Stimulated activated CD8-positive, alpha-beta memory T cell treated with anti-CD3 and anti-CD28 coated beads, Interleukin-12 subunit alpha, Interleukin-12 subunit beta, amount 100 ng/mL, for 24 hours (primary cell): ENCODE results near the gene NT5DC4.

Source experiments
- DNase-seq: peaks from one replicate; pipeline ENCODE4 v3.0.0-alpha.2; 2020; ENCODE audit errors: extremely low read depth

The NT5DC4 gene

DNA sequence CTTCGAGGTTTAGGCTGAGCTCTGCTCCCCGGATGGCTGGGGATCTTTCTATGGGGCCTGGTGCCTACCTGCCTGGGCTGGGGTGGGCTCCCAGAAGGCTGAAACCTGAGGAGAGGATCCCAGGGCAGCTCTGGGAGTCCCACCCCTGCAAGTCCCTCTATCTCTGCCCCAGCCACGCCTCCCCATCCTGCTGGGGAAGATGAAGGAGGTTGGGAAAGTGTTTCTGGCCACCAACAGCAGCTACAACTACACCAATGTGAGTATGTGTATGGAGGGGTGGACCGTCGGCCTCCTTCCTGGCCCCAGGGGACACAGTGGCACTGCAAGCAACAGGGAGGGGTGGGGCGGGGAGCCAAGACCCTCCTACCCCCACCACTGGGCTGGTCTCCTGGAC, 2.7 kb downstream of the NT5DC4 start:
- no peak for DNase-seq

DNA sequence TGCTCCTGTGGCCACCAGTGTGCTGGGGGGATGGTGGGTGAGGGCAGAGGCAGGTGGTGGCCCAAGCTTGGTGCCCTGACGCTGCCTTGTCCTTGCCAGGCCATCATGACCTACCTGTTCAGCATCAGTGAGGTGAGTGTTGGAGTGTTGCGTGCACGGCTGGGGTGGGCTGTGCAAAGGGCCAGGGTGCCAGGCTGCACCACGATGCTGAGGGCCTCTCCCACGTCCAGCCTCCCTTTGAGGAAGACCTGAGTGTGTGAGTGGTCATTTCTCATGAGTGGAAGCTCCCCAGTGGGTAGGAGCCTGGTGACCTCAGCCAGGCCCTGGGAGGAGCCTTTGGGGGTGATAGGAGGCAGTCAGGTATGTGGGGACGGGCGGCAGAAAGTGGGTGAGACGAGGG, 3.2 kb downstream of the NT5DC4 start:
- DNase-seq: no peak

DNA sequence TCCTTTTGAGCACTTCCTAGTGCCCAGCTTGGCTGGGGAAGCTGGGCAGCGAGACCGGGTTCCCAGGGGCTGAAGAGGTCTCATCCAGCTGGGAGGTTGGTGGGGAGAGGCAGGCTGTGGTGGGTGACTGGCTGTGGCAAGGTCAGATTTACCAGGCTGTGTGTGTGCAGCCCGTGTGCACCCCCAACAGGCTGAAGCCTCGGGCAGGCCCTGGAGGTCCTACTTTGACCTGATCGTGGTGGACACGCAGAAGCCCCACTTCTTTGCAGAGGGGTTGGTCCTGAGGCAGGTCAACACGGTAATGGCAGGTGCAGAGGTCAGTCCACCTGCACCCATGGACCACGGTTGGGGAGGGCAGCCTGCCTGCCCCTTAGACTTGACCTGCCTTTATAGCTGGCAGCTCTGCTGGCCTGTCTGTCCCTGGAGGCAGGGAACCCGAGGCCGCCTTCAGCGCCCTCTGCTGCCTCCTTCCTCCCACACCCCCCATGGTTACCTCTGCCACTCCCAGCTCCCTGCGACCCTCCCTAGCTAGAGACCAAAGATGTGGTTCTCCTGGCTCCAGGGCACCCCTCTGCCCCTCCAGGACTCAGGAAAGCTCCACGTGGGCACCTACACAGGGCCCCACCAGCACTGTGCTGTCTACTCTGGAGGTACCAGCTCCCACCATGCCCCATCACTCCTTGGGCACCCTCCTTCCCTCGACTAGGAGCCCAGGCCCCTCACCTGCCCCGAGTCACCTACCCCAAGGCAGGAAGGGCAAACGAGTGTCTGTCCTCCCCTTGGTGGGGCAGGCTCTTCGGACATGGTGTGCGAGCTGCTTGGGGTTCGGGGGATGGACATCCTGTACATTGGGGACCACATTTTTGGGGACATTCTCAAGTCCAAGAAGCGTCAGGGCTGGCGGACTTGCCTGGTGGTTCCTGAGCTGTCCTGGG, 4.0 kb downstream of the NT5DC4 start:
- DNase-seq: no peak

DNA sequence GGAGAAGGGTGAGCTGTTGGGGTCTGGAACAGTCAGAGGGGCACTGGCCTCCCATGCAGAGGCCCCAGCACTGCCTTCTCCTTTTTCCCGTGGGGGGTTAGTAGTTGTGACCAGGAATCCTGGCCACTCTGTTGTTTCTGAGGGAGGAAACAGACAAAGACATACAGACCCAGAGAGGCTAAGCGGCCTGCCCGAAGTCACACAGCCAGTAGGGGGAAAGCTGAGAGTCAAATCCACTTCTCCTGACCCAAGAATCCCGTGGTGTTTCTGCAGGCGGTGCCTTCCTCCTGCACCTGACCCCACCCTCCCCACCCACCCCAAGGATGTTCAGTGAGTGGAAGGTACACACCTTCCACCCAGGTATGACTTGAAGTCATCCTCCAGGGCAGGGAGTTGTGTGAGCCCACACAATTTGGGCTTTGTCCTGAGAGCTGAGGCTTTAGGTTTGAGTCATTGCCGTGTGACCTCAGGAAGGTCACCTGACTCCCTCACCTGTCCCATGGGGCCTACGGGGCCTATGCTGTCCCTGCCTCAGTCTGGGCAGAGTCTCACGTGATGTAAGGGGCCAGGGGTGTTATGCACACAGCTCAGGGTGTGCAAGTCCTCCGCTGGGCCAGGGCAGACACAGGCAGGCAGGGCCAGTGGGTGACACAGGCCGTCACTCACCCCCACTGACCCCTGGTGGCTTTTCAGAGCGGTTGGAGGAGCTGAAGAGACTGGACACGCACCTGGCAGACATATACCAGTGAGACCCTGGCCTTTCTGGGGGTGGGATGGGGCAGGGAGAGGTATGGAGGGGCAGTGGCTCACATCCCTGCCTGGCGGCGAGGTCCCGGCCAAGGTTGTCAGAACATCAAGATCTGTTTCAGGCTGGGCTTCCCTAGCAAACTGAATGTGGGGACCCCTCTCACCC, 5.0 kb downstream of the NT5DC4 start:
- DNase-seq: no peak

DNA sequence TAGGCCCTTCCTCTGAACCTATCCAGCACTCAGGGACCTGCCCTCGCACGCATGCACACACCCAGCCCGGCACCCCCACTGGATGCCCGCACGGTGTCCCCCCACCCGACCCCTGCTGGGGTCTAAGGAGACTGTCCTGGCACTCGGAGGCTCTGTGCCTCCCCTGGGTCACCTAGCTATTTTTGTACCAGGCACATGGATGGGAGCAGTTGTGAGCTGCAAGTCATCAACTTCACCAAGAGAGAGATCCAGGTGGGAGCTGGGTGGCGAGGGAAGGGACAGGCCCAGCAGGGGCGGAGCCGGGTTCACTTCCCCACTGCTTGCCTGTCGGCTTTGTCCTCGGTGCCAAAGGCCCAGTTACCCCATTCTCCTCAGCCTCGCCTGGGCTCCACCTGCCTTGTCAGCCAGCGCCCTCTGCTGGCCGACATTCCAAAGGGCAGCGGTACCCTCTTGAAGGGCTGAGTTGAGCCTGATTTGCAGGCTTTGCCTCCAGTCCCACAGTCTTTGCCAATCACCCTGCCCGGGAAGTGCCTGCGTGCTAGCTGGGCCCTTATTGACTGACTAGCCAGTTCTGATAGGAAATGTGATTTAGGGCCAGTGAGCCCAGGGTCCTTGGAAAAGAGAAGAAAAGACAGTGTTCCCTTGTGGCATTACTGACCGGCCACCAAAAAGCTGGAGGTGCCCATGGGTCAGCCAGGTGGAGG, 5.8 kb downstream of the NT5DC4 start:
- peak; percentile 63 for DNase-seq

DNA sequence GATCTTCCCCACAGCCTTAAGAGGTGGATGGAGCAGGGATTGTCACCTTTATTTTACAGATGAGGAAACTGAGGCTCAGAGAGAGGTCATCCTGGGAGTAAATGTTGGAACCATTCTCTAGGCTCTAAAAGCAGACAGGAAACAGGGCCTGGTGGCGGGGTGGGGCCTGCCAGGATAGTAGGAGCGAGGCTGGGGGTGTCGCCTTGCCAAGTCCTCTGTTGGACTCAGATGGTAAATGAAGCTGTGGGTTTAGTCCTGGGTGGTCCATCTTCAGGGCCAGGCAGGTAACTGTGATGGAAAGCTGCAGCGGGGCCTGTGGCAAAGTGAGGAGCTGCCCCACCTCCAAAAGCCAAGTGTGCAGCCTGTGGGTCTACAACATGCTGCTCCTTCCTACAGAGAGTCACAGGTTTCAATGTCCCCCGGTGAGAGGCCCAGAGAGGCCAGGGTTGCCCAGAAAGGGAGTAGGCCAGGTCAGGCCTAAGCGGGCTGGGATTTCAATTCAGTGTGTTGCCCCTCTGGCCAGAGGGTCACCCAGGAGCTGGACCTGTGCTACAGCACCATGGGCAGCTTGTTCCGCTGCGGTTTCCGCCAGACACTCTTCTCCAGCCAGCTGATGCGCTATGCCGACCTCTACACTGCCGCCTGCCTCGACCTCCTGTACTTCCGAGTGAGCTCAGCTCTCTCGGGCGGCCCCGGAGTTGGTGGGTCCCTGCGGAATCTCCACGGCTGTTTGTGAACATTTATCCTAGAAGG, 6.6 kb downstream of the NT5DC4 start:
- DNase-seq: no peak

DNA sequence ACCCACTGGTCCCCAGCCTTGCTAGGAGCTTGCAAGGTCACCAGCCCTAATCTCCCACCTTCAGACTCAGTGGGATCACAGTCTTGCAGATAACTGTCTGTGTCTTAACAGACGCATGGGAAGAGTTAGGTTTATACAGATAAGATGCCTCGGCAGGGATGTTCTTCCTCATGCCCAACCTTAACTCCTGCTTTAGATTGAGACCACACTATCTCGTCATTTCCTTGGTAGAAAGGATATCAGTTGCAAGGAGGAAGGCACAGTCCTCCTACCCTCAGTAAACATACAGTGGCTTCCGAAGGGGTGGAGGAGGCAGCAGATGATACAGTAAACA, 7.2 kb downstream of the NT5DC4 start:
- DNase-seq: no peak

DNA sequence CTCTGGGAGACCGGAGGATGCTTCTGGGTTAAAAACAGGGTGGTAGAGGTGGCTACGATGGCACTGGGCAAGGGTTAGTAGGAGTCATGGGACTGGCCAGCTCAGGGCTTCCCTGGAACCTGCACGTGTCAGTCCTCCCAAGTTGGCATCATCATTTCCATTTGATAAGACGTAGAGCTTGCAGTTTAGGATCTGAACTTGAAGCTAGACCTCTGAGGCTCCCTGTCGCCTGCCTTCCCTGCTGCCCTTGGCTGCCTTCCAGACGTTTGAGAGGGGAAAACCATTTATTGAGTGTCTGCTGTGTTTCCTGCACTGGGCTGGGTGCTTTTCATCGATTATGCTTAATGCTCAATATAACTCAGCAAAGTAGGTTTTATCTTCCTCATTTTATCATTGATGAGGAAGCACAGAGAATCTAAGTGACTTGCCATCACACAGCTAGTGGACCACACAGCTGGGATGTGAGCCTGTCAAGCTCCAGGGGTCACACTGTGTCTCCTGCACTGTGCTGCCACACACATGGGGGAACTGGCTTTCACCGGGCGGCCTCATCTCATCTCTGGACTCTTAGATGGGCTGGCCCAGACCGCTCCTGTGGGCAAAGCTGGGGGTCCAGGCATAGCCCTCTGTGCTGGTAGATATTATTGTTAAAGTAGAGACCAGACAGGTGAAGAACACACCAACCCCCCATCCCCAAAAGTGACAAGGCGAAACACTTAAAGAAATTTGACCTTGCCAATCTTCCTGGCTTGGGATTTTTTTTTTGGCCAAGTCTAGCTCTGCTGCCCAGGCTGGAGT, 7.8 kb downstream of the NT5DC4 start:
- DNase-seq: no peak

DNA sequence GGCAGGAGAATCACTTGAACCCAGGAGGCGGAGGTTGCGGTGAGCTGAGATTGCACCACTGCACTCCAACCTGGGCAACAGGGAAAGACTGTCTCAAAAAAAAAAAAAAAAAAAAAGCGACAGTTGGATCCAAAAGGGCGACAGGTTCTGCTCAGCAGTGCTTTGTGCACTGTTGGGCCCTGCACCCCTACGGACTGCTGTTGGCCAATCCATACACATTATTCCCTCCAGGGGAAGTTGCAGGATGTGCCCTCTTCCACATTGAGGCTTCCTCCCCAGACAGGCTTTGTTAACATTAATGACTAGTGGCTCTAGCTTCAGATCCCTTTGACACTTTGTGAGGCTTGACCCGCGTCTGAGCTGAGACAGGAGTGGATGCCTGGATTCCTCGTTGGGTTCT, 9.4 kb downstream of the NT5DC4 start:
- no peak for DNase-seq

DNA sequence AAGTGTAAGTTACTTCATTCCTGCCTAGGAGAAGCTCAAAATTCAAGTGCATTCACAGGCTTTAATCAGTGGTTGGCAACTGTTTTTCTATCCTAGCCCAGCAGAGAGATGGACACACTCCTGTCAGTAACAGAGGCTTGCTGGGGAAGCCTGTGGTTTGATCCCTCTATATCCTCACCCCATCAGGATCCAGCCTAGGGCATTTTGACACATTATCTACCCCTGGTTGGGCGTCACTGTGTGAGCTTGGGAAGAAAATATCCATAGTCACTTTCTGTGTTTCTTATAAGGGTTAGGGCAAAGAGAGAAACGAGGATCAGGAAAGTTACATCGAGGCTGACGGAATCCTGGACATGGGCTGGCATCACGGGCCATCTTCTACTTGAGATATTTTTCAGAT, 10.0 kb downstream of the NT5DC4 start:
- no peak for DNase-seq

DNA sequence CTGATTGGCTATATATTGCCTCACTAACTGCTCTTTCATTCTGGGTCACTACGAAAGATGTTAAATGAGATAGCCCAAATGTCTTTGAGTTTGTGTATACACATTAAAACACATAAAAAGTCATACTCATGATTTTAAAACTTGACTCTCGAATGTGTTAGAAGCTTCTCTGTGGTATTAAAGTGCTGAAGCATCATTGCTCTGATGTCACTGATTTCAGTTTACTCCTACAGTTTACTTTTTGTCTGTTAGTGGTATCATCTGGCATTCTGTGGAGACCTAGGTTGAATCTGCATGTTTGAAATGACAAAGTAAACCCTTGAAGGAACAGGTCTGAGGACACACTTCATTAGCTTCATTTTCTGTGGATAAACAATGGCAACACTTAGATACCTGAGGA, 10.7 kb downstream of the NT5DC4 start:
- no peak for DNase-seq

DNA sequence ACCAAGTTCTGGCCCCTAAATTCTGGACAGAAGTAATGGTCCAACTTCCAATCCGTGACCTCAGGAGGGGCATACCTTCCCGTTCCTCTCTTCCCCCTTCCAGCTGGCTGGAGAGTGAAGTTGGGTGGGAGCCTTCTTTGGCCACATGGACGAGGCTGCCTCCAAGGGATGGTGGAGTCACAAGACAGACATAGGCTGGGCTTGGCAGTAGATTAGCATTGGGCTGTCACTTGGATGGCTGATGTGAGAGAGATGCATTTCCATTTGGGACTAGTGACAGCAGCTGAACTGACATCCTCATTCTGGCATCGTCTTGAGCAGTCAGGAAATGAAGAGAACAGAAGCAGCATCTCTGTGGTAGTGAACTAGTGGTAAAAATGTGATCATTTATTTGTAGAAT, 12.6 kb downstream of the NT5DC4 start:
- DNase-seq: no peak

DNA sequence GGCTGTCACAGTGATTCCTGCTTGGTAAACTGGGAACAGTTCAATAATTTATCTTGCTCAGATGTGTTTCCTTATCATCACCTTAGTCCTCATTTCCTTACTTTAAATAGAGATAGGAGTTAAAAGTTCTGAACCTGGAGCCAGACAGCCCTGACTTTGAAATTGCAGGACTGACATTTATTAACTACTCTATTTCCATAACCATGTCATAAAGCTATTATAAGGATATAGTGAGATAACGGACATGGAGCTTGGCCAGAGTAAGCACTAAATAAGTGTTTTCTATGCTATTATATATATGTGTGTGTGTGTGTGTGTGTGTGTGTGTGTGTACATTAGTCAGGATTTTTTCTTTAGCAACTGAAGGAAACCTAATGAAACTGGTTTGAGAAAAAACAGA, 13.1 kb downstream of the NT5DC4 start:
- DNase-seq: no peak

DNA sequence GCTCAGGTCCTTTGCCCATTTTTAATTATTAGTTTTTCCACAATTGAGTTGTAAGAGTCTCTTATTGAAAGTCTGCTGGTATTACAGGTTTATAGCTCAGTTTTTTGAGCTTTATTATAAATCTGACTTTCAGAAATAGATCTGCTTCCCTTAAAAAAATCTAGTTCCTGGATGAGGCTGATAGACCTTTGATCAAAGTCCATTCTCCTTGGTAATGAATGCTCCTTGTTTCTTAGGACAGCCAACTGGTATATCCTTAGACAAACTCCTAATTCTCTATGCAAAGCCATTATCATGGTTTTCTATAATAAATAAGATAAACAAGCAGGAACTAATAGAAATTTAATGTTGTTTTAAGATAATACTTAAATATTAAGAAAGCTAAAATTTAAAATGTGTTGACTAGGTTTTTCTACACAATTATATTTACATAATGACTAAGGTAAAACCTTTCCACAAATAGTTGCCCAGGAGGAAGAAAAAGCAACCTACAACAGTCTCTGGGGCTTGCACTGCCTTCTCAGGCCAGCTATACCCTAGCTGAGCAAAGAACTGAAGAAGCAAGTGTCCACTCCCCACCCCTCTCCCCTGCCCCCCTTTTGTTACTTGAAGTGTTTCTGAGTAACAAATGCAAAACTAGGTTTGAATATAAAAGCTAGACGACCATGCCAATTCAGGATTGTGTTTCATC, 16.9 kb downstream of the NT5DC4 start:
- DNase-seq: no peak

DNA sequence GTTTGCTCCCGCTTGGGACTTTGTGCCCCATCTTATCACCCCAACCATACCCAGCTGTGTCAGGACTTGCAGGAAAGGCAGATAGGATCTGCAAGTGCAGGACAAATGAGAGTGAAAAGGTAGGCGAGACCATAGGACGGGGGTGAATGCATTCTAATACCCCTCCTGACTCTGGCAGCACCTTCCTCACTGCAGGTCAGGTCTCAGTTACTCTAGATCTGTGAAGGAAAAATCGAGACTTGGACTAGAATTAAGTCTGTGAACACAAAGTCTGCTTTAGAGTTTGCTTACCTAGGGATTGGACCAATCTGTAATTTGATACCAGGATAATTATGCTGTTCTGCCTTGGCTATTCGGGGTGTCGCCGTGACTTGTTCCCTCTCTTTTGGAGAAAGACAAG, 19.7 kb downstream of the NT5DC4 start:
- DNase-seq: no peak

DNA sequence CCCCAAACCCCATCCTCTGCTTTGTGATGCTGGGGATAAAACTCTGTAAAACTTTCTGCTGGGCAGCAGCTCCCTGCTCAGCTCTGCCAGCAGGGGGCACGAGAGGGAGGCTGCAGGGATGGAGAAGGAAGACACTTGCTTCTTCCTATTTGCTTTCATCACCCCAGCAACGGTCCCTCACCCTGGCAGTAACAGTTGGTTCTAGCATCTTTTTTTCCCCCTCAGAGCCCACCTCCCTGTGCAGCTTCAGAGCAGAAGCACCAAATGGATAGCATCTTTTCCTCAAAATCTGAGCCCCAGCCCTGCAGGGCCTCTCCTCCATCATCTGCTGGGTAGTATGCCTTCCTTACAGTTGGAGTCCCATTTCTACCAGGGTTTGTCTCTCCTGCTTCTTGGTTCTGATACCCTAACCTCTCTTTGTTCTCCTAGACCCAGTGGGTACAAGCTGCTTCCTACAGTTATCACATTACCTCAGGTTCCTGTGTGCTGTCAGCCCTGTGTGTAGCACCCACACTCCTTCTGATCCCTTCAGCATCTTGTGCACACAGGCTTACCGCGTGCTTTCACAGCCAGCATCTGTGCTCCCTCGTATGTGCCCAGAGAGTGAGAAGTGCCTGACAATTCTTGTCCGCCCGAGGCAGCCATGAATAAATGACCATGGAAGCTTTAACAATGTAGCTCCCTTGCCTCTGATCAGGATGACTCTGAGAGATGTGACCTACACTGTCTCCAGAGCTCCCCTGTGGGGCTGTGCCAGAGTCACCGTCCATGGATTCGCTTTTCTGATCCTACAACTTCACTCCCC, 29.1 kb downstream of the NT5DC4 start:
- peak; percentile 61 for DNase-seq

DNA sequence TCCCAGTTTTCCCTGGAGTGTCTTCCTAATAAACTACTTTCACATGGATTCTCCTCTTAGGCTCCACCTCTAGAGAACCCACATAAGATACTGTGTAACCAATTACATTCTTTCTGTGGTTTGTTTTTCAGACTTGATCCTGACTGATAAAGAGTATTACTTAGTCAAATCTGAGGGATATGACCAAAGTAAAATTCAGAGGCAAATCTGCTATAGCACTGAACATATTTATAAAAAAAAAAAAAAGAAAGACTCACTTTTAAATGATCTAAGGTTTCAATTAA, 29.7 kb downstream of the NT5DC4 start:
- no peak for DNase-seq

DNA sequence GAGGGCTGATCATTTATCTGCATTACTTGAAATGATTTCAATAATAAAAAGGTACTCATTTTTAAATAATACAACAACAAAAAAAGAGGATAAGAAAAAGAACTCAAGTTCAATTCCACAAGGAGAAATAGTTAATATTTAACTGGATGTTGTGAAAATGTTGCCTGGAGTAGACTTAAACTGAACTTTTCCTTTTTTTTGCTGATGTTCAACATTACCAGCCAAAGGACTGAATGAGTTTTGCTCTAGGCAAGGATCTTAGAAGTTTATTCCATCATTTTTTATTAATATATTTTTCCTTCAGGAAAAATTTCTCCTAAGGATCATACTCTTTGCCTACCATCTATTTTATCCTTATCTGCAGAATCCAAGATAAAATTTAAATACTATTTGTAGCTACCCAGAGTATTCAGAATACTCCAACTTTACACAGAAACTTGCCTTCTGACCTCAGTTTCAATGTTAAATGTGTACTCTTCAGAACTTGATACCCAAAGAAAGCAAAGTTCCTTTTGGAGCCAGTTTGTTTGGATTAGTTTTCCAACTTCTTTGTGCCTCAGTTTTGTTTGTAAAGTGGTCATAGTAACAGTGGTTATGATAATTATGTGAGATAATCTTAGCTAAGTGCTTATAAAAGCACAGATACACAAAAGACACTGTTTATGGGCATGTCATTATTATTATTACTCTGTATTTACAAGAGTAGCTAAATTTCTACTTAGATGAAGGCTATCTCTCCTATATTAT, 30.8 kb downstream of the NT5DC4 start:
- no peak for DNase-seq

DNA sequence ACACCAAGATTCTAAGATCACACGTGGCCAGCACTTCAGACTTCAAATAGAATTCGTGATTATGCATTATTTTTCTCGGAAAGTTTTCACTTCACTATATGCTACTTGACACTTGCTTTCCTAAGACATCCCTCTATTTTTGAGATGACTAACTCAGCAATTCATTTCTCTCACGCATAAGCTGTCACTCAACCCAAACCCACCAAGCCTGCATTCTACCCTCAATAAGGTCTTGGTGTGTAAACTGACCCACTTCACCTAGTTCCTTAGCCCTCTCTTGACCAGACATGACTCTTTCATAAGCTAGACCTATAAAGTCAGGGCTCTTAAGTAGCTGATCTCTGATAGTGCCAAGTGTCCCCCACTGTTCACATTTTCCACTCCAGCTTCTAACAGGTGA, 31.8 kb downstream of the NT5DC4 start:
- DNase-seq: no peak
